ENCODE measurements around the gene GYPA. TPM values are rescaled to one million over a fixed set of nuclear protein-coding genes. Genes with fewer than 3 reads are reported as not detected.

GYPA gene
- total RNA-seq, 1 donor from 2014 or later: not detected

Other genes with a start within 250 kb of the GYPA start
- gene GYPE, start 235.2 kb downstream of the GYPA start, total RNA-seq: not detected in 2 replicates
- not detected in 2 replicates for gene GYPB, start 121.3 kb downstream of the GYPA start, total RNA-seq